Bronchial epithelial cell (primary cell): ENCODE results near the gene LEP. TPM values are rescaled to one million over a fixed set of nuclear protein-coding genes. Genes with fewer than 3 reads are reported as not detected.

Experiments
- DNase-seq: peaks from one replicate; pipeline ENCODE4 v3.0.0-alpha.2; 2010; ENCODE audit warnings: low read depth
- FAIRE-seq: peaks from 2 replicates; lab custom pipeline; 2011; peaks lifted over from hg19 to GRCh38; lab: Jason Lieb, UNC
- H3K27me3 ChIP-seq: 2 replicates; pipeline ENCODE4 v1.5.1; 2011; ENCODE audit warnings: low read length; ENCODE audit not compliant: control insufficient read depth, insufficient read depth
- H3K36me3 ChIP-seq: 2 replicates; pipeline ENCODE4 v1.5.1; 2011; ENCODE audit warnings: low read length; ENCODE audit not compliant: control insufficient read depth, insufficient read depth
- H3K4me3 ChIP-seq: 2 replicates; pipeline ENCODE4 v1.5.1; 2011; ENCODE audit warnings: mild to moderate bottlenecking, low read depth, low read length, control low read depth
- CTCF ChIP-seq: IDR thresholded peaks from 2 replicates; pipeline ENCODE4 v1.5.1; 2011; ENCODE audit warnings: mild to moderate bottlenecking, moderate library complexity, low read length, control low read depth, inconsistent platforms; ENCODE audit not compliant: insufficient read depth, severe bottlenecking
- total RNA-seq: library from RNA; depleted of rRNA; stranded (reverse); fragments of >200 nt; gene quantifications from 2 replicates; pipeline ENCODE4 v1.2.1, GENCODE V29; 2014

LEP gene
- total RNA-seq, 1 donor from 2014 or later: under 0.01 TPM

GRCh38 chr7:128242661-128243060 is 1.6 kb downstream of the LEP start:
- no peak for TF ChIP-seq CTCF
- DNase-seq (no peak), FAIRE-seq (no peak)
- Histone ChIP-seq H3K36me3 (no peaks in the 10 kb centered on the region), H3K4me3 (no peak overlapping the region), H3K27me3 (no peaks in the 10 kb centered on the region)

GRCh38 chr7:128243273-128243672 is 2.2 kb downstream of the LEP start:
- FAIRE-seq (no peak), DNase-seq (no peak)
- TF ChIP-seq CTCF: no peak
- H3K36me3 ChIP-seq: no peaks in the 10 kb centered on the region
- H3K27me3 ChIP-seq: no peaks in the 10 kb centered on the region
- no peak overlapping the region for H3K4me3 ChIP-seq

- H3K27me3 ChIP-seq: no peaks in the 10 kb centered on the region
- H3K36me3 ChIP-seq: no peaks in the 10 kb centered on the region
- no peak overlapping the region for H3K4me3 ChIP-seq
- DNase-seq (no peak), FAIRE-seq (no peak)
- TF ChIP-seq CTCF: no peak
Measured at GRCh38 chr7:128244861-128245260, 3.8 kb downstream of the LEP start.

- no peak for DNase-seq
- no peak for TF ChIP-seq CTCF
- no peak for FAIRE-seq
- Histone ChIP-seq H3K27me3 (no peaks in the 10 kb centered on the region), H3K36me3 (no peaks in the 10 kb centered on the region), H3K4me3 (no peak overlapping the region)
Measured at GRCh38 chr7:128247108-128247507, 6.0 kb downstream of the LEP start.

GRCh38 chr7:128247640-128248194 is 6.6 kb downstream of the LEP start:
- H3K27me3 ChIP-seq: no peaks in the 10 kb centered on the region
- H3K36me3 ChIP-seq: no peaks in the 10 kb centered on the region
- no peak overlapping the region for H3K4me3 ChIP-seq
- TF ChIP-seq CTCF: no peak
- FAIRE-seq: no peak
- DNase-seq: peak; percentile 66

GRCh38 chr7:128251337-128251736 is 10.3 kb downstream of the LEP start:
- Histone ChIP-seq H3K36me3 (no peaks in the 10 kb centered on the region), H3K27me3 (no peaks in the 10 kb centered on the region), H3K4me3 (no peak overlapping the region)
- TF ChIP-seq CTCF: no peak
- no peak for FAIRE-seq
- DNase-seq: no peak
